Ishikawa (cell line): ENCODE measurements around the gene KRT222.

Experiments used
- MAX ChIP-seq: IDR thresholded peaks from 2 replicates; pipeline ENCODE4 v1.6.1; 2012
- REST ChIP-seq: IDR thresholded peaks from 2 replicates; pipeline ENCODE4 v1.6.1; 2012; ENCODE audit warnings: low read depth, mild to moderate bottlenecking
- TEAD4 ChIP-seq: IDR thresholded peaks from 2 replicates; pipeline ENCODE4 v1.6.1; 2012

GRCh38 chr17:40608061-40608581, 56.9 kb downstream of the KRT222 start:
- TF ChIP-seq MAX (no peak), REST (no peak), TEAD4 (no peak)
